Left lung (tissue), 10 donors: ENCODE measurements around the gene PNPLA7. TPM values are rescaled to one million over a fixed set of nuclear protein-coding genes. Genes with fewer than 3 reads are reported as not detected.
A peak's percentile ranks its signal among the peaks of the same experiment; 100 is the strongest.

Source experiments
- ATAC-seq: fragments of 200-7000 bp; cut with Tn5 transposase; one replicate; pipeline ENCODE4 v1.9.1; 2020; ENCODE audit warnings: moderate library complexity
- DNase-seq, 4 donors: peaks; one replicate each; pipeline ENCODE4 v3.0.0-alpha.2; 2013 to 2020
- H3K27ac ChIP-seq, 2 donors: fragments of 200-600 bp; sonication (generic) in 1 of 2; one replicate each; pipeline versions ENCODE4 v1.5.0 to v1.8.0; 2020 to 2021
- H3K27me3 ChIP-seq, 2 donors: fragments of 200-600 bp; sonication (generic) in 1 of 2; one replicate each; pipeline versions ENCODE4 v1.5.0 to v1.8.0; 2020 to 2021
- H3K36me3 ChIP-seq, 2 donors: fragments of 200-600 bp; sonication (generic) in 1 of 2; one replicate each; pipeline versions ENCODE4 v1.5.0 to v1.8.0; 2020 to 2021
- H3K4me1 ChIP-seq, 2 donors: fragments of 200-600 bp; one replicate each; pipeline ENCODE4 v1.8.0; 2021
- H3K4me3 ChIP-seq, 2 donors: fragments of 200-600 bp; sonication (generic) in 1 of 2; one replicate each; pipeline versions ENCODE4 v1.5.0 to v1.8.0; 2020 to 2021; ENCODE audit warnings: mild to moderate bottlenecking in 1 of 2
- H3K9me3 ChIP-seq, 2 donors: fragments of 200-600 bp; sonication (generic) in 1 of 2; one replicate each; pipeline versions ENCODE4 v1.5.0 to v1.8.0; 2020 to 2021
- CTCF ChIP-seq, 2 donors: fragments of 200-600 bp; sonication (generic) in 1 of 2; IDR thresholded peaks; one replicate each; pipeline versions ENCODE4 v1.5.0 to v1.8.0; 2021; ENCODE audit warnings: antibody characterized with exemption in 2 of 2
- intact Hi-C, 2 donors: fragments of 100-400 bp; cut with DNase I; formaldehyde crosslinking; loops; one replicate each; pipeline versions ENCODE4 v1.11.2 to v1.14.2; 2022
- polyA plus RNA-seq, 6 donors: library from polyadenylated mRNA; unstranded; fragments of 120-200 nt; gene quantifications; one replicate each; pipeline ENCODE4 v1.2.1, GENCODE V29; 2013; ENCODE audit not compliant: insufficient read length in 6 of 6
- total RNA-seq, 2 donors: library from RNA; stranded (reverse); fragmentation: NEBNext Ultra II Directional; extraction: Animal tissue kit (Norgen Biotek cat#: 25700); gene quantifications; one replicate each; pipeline ENCODE4 v1.2.1, GENCODE V29; 2021
- donor health status: DM: no; HTN: yes; CAD: no.
- donor health status: DM: no; HTN: no; CAD: no.

Gene PNPLA7
- total and polyA plus RNA-seq, 8 donors, result 2.9 to 8.9 (median 4.9) TPM

GRCh38 chr9:137459601-137460362 is 90.4 kb downstream of the PNPLA7 start:
- Histone ChIP-seq H3K27ac (peak overlapping the region; percentile 49 to 69), H3K9me3 (no peaks in the 10 kb centered on the region), H3K27me3 (peaks cover 0 to 27% of the 10 kb centered on the region in 2 donors), H3K4me3 (peak overlapping the region; percentile 7 to 65), H3K36me3 (peaks cover 0 to 7% of the 10 kb centered on the region in 2 donors), H3K4me1 (peaks cover 11 to 32% of the 10 kb centered on the region in 2 donors)
- intact Hi-C loops, result no loop called here
- DNase-seq, result peak in 2 of 4 donors; percentile 29 to 71
- peak; percentile 1 for ATAC-seq
- TF ChIP-seq CTCF (IDR thresholded peaks at IDR 0.05), result no peak

GRCh38 chr9:137459152-137459600 is 91.0 kb downstream of the PNPLA7 start, which contains the start of gene NSMF:
Gene NSMF (minus strand): TSS chr9:137459334. CDS start chr9:137459102, 232 bp downstream.
- ATAC-seq (peak; percentile 89), DNase-seq (peak; percentile 91 to 98 (median 96))
- no peak for TF ChIP-seq CTCF (IDR thresholded peaks at IDR 0.05)
- Histone ChIP-seq H3K27ac (peak within 1 kb of the TSS; percentile 49 to 69), H3K36me3 (peaks cover 0 to 7% of the 10 kb centered on the region in 2 donors), H3K4me3 (peak within 1 kb of the TSS; percentile 52 to 65), H3K27me3 (peaks cover 0 to 27% of the 10 kb centered on the region in 2 donors), H3K4me1 (peaks cover 11 to 39% of the 10 kb centered on the region in 2 donors), H3K9me3 (no peaks in the 10 kb centered on the region)
- intact Hi-C loops, result no loop called here

- DNase-seq (peak in 3 of 4 donors; percentile 29 to 84 (median 36)), ATAC-seq (no peak)
- Histone ChIP-seq H3K9me3 (no peaks in the 10 kb centered on the region), H3K27ac (no peak overlapping the region), H3K4me3 (peak overlapping the region; percentile 52 to 65), H3K36me3 (peaks cover 0 to 7% of the 10 kb centered on the region in 2 donors), H3K27me3 (peaks cover 0 to 27% of the 10 kb centered on the region in 2 donors), H3K4me1 (peaks cover 11 to 42% of the 10 kb centered on the region in 2 donors)
- no peak for TF ChIP-seq CTCF (IDR thresholded peaks at IDR 0.05)
- intact Hi-C loops, result no loop called here
Measured at GRCh38 chr9:137458194-137459151, 91.7 kb downstream of the PNPLA7 start.

- peak overlapping the region in 1 of 2 donors; percentile 65 for H3K4me3 ChIP-seq
- intact Hi-C loops, result no loop called here
- H3K4me1 ChIP-seq, result peaks cover 11 to 51% of the 10 kb centered on the region in 2 donors
- H3K9me3 ChIP-seq, result no peaks in the 10 kb centered on the region
- DNase-seq (peak in 2 of 4 donors; percentile 32 to 73), ATAC-seq (no peak)
- TF ChIP-seq CTCF (IDR thresholded peaks at IDR 0.05), result no peak
- peaks cover 0 to 13% of the 10 kb centered on the region in 2 donors for H3K36me3 ChIP-seq
- H3K27ac ChIP-seq, result no peak overlapping the region
- peaks cover 0 to 22% of the 10 kb centered on the region in 2 donors for H3K27me3 ChIP-seq
Measured at GRCh38 chr9:137457406-137458193, 92.6 kb downstream of the PNPLA7 start.
